Measurements from ENCODE around the gene MAFG.
"Not testable (repeated sequence)": the region's sequence is repeated elsewhere in the genome, so short reads cannot be mapped to it uniquely, and the experiment has no call there.

The MAFG gene

DNA sequence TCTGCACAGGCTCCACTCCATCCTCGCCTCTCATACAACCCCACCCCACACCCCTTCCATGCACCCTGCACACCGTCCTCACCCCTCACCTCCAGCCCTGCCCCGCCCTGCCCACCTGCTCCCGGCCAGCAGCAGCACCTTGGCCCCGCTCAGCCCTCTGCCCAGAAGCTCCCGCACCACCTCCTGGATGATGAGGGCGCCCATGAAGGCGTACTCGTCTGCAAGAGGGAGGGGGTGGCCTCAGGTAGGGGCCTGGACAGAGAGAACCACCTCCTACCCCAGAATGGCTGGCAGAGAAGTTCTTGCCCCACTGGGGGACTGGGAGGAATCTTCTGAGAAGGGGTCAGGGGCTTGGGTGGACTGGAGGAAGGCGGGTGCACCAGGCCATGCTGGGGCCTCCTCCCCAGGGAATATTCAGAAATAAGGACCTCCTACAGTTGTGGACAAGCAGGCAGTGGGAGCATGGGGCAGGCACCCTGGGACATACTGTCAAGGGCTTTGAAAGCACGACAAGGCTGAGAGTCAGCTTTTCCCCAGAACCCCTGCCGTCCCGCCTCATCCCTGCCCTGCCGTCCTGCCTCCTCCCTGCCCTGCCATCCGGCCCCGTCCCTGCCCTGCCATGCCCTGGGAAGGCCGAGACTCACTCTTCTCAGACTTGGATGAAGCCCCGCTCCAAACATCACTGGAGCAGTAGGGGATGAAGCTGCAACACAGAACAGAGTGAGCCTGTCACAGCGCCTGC is 30.3 kb upstream of the MAFG start:
- DNase-seq = no peak

DNA sequence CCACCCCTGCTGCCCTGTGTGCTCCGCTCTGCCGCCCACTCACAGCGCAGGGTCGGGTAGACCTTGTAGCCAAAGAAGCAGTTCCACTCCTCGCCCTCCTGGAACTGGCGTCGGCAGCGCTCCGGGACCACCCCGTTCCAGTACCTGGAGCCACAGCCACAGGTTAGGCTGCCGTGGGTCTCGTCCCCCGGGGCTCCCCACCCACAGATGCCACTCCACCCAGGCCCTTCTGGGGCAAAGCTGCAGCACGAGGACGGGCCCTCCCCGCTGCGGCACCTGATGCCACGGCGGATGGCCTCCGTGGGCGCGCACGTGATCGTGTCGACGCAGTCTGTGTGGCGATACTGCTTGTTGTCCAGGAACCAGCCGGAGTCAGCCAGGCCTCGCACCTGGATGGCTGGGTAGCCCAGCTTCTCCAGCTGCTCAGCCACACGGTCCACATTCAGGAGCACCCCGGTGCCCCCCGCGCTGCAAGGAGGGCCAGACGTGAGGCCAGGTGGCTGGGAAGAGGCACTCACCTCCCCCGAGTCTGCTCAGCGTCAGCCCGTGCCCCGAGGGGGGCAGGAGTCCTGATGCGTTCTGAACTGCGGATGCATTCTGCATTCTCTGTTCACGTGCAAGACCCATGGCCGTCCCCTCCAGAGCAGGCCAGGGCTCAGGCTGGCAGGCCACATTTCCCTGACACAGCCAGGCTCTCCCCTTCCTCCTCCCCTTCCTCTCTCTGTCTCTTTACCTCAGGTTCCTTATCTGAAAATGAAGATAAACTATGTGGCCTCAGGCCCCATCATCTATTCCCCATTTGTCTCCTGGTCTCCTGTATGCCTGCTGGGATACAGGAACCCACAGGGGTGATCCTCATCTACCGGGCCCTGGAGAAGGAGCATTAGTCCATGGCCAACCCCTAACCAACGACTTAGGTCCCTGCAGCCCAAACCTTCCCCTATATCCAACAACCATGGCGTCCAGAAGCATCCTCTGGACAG is 29.4 kb upstream of the MAFG start:
- DNase-seq = no peak

DNA sequence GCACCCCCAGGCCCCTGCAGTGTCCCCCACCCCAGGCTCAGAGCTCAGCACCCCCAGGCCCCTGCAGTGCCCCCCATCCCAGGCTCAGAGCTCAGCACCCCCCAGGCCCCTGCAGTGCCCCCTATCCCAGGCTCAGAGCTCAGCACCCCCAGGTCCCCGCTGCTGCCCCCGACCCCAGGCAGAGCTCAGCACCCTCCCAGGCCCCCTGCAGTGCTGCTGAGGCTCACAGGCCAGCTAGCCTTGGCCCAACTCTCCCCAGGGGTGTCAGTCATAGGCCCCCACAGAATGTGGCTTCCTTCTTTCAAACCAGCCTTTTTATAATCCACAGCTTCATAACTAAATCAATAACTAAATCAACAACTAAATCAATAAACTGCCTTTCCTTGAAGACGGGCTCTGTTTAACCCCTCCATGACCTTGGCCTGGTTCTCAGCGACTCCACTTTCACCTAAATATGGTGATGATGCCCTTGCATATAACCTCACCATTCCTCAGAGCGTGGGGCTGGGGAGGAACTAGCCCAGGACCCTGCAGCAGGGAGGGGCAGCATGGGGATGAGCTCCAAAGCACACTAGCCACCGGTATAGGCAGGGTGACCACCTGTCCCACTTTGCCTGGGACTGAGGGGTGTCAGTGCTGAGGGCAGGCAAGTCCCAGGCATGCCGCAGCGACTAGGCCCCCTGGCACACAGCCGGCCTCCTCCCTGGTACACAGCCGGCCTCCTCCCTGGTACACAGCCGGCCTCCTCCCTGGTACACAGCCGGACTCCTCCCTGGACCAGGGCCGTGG is 28.4 kb upstream of the MAFG start:
- DNase-seq = no peak

DNA sequence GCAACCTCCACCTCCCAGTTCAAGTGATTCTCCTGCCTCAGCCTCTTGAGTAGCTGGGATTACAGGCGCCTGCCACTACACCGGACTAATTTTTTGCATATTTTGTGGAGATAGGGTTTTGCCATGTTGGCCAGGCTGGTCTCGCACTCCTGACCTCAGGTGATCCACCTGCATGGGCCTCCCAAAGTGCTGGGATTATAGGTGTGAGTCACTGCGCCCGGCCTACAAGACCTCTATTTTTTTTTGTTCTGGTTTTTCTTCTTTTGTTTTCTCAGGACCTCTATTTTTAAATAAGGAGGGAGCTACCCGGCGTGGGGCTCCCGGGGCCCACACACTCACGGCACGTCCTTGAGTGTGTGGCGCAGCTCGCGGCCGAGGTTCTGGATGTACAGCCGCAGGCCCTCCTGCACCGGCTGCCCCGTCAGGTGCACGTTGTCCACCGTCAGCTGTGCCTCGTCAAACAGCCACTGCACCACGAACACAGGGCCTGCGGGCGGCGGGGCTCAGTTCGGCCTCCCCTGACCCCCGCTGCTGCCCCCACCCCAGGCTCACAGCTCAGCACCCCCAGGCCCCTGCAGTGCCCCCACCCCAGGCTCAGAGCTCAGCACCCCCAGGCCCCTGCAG is 27.6 kb upstream of the MAFG start:
- no peak for DNase-seq

DNA sequence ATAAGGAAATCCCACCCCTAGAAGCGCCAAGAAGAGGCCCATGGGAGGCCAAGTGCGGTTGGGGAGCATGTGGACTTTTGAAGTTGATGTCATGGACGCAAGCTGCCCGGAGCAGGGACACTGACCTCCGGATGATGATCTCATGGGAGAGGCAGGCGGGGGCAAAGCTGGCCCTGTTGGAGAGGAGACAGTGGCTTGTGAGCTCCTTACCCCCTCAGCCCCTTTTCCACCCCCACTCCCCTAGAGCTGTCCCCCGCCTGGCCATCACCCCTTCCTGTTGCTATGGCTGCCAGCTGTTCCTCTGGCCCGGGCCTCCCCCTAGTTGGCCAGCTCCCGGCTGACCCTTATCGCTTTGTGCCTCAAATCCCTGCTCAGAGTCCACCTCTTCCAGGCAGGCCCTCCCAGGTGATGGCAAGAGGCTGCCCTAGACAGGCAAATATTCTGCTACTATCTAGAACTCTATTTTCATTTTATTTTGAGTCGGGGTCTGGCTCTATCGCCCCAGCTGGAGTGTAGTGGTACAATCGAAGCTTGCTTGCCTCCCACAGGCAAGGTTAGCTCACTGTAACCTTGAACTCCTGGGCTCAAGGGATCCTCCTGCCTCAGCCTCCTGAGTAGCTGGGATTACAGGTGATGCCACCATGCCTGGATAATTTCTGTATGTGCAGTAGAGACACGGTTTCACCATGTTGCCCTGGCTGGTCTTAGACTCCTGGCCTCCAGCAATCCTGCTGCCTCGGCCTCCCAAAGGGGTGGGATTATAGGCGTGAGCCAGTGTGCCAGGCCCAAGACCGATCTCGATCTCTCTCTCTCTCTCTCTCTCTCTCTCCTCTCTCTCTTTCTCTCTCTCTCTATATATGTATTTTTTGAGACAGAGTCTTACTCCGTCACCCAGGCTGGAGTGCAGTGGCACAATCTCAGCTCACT is 26.9 kb upstream of the MAFG start:
- DNase-seq = no peak

DNA sequence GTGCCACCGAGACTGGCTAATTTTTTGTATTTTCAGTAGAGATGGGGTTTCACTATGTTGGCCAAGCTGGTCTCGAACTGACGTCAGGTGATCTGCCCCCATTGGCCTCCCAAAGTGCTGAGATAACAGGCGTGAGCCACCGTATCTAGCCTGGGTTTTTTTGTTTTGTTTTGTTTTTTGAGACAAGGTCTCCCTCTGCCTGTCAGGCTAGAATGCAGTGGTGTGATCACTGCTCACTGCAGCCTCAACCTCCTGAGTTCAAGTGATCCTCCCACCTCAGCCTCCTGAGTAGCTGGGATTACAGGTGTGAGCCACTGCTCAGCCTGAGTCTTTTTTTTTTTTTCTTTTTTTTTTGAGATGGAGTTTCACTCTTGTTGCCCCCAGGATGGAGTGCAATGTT is 25.9 kb upstream of the MAFG start:
- not testable (repeated sequence) for DNase-seq

DNA sequence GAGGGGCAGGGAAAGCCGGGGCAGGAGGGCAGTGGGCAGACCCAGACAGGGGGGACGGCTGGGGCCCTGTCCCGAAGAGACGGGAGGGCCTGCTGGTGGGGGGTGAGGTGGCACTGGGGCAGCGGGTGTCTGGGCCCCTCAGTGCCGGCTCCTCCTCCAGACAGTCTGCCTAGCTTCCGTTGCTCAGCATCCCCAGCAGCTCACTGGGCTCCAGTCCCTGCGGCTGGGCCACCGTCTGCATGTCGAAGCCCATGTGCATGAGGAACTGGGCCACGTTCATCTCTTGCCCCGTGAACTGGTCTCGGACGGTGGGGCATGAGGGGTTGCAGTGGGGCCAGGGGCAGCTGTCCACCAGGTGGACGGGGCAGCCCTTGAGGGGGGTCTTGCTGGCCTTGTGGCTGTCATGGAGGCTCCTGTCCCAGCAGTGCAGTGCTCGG is 25.3 kb upstream of the MAFG start:
- no peak for DNase-seq

DNA sequence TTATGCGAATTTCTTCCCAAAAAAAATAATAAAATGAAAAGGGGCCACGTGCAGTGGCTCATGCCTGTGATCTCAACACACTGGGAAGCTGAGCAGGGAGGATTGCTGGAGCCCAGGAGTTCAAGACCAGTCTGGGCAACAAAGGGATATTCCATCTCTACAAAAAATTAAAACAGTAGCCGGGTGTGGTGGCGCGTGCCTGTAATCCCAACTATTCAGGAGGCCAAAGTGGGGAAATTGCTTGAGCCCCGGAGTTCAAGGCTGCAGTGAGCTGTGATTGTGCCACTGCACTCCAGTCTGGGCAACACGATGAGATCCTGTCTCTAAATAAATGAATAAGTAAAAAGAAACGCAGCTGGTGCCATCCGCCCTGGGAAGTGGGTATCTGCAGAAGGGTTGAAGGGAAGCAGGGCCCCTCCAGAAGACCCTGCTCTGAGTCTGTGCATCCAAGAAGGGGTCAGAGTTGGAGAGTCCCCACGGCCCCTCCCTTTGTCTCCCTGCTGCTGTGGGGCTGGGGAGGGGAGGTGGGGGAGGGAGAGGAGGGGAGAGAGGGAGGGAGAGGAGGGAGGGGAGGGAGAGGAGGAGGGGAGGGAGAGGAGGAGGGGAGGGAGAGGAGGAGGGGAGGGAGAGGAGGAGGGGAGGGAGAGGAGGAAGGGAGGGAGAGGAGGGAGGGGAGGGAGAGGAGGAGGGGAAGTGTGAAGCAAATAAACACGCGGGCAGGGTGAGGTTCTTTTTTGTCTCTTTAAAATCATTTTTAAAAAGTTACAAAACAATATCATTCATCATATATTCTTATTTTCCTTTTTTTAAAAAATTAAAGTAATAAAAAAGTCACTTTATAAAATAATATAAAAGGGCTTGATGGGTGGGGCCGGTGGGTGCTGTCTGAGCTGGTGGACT is 24.5 kb upstream of the MAFG start:
- DNase-seq = no peak

DNA sequence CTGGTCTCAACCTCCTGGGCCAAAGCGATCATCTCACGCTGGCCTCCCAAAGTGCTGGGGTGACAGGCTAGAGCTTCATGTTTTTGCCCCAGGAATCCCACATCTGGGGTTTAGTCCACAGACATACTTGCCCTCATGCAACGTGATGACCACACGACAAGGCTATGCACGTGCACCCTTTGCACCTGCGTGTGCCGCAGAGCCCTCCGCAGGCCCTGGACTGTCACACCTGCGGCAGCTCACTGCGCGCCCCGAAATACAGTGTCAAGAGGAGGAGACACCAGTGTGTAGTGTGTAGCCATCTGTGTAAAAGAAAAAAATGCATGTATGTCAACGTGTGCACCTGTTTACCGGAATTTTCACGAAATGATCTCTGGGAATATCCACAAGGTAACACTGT is 23.0 kb upstream of the MAFG start:
- no peak for DNase-seq

DNA sequence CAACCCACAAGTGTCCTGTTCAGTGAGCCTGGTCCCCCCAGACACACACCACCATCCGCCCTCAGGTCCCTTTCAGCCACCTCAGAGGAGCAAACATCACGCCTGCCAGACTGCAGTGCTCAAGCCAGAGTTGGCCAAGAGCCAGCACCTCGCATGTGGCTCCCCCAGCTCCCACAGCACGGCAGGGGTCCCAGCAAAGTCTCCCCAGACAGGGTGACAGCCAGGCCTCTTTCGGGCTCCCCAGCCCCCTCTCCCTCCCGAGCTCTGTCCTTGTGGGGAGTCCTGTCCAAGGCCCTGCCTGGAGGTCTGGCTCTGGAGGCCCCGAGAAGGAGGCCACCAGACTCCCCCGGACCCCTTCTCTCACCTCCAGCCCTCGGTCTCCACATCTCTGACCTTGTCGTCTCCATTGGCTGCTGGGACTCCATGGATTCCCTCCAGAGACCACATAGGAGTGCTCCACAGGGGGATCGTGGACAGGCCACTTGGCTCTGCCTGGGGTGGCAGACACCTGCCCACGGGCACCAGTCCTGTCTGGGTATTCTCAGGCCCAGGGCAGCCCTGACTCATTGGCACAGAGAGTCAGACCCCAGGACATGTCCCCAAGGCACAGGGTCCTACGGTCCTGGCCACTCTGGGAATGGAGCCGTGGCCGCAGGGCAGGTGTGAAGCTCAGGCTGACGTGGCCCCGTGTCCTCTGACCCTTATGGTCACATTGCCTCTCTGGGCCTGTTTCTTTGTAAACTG is 21.3 kb upstream of the MAFG start:
- DNase-seq = no peak

DNA sequence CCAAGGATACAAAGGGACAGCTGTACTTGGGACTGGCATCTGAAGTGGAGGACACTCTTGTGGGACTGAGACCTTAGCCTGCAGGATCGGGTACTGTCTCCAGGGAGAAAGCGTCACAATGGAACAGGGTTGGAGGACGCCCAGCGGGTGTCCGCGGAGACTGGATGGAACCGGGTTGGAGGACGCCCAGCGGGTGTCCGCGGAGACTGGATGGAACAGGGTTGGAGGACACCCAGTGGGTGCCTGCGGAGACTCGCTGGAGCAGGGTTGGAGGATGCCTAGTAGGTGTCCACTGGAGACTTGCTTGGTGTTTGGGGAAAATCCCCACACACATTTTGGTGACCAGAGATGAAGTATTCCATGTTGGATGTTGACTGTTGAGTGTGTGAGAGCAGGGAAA is 19.7 kb upstream of the MAFG start, which contains the start of gene MYADML2:
MYADML2 (minus strand) TSS at position 45 of the 400 bp plus-strand sequence. CDS start 5,492 bp downstream, outside the sequence.
- no peak for DNase-seq

DNA sequence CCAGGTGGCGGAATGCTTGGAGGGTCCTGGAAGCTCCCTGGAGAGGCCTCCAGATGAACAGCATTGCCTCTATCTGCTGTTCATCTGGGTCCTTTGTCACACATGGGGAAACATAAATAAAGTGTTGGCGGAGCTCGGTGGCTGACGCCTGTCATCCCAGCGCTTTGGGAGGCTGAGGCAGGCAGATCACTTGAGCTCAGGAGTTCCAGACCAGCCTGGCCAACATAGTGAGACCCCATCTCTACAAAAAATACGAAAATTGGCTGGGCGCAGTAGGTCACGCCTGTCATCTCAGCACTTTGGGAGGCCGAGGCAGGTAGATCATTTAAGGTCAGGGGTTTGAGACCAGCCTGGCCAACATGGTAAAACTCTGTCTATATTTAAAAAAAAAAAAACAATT is 17.3 kb upstream of the MAFG start:
- DNase-seq = no peak

DNA sequence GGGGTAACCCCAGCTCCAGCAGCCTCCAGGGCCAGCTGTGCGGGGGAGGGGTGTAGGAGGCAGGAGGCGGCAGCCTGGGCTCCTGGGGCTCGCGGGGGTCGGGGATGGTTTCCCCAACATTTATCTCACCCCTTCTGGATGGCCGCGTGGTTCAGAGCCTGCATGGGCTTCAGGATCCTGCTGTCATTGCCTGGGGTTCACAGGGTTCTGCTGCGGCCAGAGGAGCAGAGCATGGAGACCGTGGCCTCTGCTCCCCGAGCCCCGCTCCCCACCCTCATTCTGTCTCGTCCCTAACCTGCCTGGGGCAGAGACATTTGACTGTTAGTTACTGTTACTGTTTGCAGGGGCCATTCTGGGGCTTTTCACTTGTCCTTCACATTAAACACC is 14.6 kb upstream of the MAFG start:
- peak; percentile 1 for DNase-seq

DNA sequence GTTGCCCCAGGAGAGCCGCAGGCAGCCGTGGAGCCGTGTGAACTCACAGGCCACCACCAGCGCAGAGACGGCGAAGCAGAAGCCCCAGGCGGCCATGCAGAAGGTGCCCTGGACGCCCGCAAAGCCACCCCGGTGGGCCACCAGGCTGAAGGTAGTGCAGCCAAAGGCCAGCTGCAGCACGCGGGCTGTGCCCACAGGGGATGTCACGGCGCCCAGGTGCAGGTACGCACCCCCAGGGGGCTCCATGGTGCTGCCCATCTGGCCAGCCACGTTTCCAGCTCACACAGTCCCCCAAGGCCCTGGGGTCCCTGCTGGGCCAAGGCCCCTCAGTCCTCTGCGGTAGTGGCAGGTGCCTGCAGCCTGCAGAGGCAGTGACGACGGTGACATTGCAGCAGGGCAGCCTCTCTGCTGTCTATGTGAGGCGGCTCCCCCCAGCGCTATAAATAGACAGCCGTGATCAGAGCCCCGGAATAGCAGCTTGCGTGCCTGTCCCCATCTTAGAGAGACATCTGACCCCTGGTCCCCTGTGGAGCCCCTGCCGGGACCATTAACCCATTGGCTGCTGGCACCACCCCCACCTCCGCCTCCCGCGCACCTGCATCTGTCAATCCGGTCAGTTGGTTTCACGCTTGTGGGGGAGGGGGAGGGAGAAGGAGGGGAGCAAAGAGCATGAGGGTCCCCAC is 14.1 kb upstream of the MAFG start:
- no peak for DNase-seq

DNA sequence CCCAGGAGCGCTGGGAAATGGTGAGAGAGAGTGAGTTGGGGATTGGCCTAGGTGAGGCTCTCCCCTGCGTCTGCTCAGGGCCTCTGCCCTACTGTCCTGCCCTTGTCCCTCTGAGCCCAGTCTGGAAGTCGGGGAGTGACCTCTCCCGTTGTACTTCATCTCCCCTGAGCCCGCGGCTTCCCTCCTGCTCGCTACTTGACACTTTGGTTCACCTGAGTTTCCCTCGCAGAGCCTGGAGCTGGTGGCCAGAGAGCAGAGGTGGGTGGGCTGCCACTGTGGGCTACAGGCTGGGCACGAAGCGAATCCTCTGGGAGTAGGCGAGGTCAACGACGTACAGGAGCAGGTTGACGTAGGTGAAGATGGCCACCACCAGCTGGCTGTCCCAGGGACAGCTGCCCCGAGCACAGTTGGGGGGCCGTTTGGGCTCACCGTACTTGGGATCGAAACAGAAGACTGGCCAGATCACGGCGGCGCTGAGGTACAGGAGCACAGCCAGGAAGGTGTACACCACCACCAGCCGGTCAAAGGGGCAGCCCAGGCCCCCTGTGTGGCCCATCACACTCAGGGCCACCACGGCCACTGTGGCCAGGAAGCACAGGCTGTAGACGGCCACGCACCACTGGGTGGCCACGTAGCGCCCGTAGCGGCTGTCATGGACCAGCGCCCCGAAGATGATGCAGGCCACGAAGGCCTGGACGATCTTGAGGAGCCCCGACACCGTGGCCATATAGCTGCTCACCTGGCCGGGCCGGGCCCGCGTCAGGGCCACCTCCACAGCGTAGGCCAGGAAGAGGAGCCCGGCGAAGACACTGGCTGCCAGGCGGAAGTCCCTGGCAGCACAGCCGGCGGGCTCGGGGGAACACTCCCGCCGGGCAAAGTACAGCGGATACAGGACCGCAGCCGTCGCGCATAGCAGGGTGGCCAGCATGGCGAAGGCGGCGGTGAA is 13.3 kb upstream of the MAFG start:
- DNase-seq = peak; percentile 1

DNA sequence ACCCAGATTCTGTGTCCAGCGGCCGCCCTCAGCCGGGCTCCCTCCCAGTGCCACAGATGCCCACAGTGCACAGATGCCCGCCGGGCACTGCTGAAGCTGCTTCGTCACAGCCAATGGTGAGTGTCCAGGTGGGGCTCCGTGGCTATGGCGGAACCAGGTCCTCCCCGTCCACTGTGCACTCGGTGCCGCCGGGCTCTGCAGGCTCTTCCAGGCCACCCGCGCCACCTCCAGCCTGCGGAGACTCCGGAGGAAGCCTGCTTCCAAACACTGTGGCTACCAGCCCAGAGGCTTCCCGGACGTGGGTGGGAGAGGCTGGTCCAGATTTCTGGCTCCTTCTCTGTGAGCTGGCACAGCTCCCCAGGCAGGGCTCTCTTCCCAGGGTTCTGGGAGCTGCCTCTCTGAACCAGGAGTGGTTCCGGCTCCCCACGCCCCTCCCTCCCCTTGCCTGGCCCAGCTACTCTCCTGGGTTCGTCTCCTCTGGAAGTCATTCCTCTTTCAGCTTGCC is 12.4 kb upstream of the MAFG start:
- peak; percentile 1 for DNase-seq

DNA sequence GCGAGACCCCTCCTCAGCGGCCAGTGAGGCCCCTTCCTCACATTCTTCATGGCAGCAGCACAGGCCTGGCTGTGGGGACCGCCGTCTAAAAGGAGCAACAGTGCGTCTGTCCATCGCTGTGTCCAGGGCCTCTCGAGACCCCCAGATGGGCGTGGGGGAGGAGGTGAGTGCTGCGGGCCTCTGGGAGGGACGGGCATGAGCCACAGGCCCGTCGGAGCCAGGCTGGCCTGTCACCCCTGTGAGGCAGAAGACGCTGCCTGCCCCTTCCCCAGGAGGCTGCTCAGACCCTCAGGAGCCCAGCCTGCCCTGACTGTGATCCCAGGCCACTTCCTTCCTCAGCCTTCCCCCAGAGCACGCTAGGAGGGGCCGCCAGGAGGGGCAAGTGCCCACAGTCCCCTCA is 11.7 kb upstream of the MAFG start:
- no peak for DNase-seq

DNA sequence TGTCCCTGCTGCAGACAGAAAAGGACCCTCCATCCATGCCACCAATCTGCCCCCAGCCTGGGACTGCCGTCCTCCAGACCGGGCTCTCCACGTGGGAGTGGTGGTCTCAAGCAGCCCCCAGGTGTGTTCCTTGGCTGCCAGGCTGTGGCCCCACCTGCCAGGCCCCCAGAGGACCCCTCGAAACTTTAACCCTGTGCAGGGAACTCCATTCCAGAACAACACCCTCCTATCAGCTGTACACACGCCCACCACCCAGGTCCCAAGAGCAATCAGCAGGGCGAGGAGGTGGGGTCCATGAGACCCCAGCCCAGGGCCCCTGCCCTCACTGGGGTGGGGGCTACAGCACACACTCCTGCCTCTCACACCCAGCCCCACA is 8.2 kb upstream of the MAFG start:
- DNase-seq = peak; percentile 1
